ENCODE results near the gene GHITM. TPM values are rescaled to one million over a fixed set of nuclear protein-coding genes. Genes with fewer than 3 reads are reported as not detected.

GHITM gene, protein sequence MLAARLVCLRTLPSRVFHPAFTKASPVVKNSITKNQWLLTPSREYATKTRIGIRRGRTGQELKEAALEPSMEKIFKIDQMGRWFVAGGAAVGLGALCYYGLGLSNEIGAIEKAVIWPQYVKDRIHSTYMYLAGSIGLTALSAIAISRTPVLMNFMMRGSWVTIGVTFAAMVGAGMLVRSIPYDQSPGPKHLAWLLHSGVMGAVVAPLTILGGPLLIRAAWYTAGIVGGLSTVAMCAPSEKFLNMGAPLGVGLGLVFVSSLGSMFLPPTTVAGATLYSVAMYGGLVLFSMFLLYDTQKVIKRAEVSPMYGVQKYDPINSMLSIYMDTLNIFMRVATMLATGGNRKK
- polyA plus RNA-seq (2012; ENCODE audit: insufficient read length, low read depth): 164 TPM

DNA sequence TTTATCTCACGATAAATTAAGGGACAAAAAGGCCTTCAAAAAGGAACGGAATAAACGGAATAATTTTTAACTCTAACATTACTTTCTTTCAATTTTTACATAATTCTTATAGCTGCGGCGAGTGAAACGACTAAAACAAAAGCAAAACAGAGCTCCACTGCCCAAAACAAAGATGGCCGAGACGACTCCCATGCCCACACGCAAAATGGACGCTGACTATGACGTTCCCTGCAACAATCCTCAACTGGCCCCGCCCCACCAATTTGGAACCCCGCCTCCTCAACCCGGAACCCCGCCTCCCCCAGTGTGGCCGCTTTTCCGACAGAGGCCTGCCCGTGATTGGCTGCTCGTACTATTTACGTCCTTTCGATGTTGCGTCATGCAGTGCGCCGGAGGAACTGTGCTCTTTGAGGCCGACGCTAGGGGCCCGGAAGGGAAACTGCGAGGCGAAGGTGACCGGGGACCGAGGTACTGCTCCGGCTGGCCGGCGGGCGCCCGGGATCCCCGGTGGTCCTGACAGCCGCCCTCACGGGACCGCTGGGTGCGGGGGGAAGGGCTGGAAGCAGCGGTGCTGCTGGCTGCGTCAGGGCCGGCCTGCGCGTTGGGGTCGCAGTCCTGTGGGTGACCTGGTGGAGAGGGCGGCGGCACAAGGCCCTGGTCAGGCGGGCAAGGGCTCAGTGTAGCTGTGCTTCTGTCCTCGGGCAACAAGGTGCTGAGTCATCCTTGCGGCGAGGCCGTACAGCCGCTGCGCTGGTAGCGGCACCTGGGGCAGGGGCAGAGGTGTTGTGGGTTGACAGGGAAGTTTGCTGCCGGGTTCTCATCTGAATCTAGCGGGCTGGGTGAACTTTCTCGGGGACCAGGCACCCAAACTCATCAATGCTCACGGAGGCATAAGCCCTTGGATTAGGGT lies at the start of gene GHITM:
Gene GHITM (plus strand): TSS at position 384 of the 910 bp plus-strand sequence. CDS start 1,992 bp downstream, outside the sequence.
- peak; percentile 67 for TF ChIP-seq FOXP2 (optimal IDR thresholded peaks at IDR 0.05; ENCODE audit: borderline replicate concordance, extremely low read depth, extremely low read length, insufficient read depth)
- TF ChIP-seq, protein P1, sequence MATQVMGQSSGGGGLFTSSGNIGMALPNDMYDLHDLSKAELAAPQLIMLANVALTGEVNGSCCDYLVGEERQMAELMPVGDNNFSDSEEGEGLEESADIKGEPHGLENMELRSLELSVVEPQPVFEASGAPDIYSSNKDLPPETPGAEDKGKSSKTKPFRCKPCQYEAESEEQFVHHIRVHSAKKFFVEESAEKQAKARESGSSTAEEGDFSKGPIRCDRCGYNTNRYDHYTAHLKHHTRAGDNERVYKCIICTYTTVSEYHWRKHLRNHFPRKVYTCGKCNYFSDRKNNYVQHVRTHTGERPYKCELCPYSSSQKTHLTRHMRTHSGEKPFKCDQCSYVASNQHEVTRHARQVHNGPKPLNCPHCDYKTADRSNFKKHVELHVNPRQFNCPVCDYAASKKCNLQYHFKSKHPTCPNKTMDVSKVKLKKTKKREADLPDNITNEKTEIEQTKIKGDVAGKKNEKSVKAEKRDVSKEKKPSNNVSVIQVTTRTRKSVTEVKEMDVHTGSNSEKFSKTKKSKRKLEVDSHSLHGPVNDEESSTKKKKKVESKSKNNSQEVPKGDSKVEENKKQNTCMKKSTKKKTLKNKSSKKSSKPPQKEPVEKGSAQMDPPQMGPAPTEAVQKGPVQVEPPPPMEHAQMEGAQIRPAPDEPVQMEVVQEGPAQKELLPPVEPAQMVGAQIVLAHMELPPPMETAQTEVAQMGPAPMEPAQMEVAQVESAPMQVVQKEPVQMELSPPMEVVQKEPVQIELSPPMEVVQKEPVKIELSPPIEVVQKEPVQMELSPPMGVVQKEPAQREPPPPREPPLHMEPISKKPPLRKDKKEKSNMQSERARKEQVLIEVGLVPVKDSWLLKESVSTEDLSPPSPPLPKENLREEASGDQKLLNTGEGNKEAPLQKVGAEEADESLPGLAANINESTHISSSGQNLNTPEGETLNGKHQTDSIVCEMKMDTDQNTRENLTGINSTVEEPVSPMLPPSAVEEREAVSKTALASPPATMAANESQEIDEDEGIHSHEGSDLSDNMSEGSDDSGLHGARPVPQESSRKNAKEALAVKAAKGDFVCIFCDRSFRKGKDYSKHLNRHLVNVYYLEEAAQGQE (IDR thresholded peaks at IDR 0.05; ENCODE audit: insufficient read depth in 1 of 2, low read depth in 2 of 2, low read length in 2 of 2): no peak
- no peak for TF ChIP-seq SIN3A (IDR thresholded peaks at IDR 0.05; ENCODE audit: borderline replicate concordance, insufficient read depth, low read length)
- peak; percentile 66 for TF ChIP-seq POLR2AphosphoS5 (IDR thresholded peaks at IDR 0.05; ENCODE audit: low read depth, low read length)
- peak; percentile 72; the same call in 1 of the 2 replicates for TF ChIP-seq TAF1 (IDR thresholded peaks at IDR 0.05; ENCODE audit: borderline replicate concordance, insufficient read depth, low read length)

DNA sequence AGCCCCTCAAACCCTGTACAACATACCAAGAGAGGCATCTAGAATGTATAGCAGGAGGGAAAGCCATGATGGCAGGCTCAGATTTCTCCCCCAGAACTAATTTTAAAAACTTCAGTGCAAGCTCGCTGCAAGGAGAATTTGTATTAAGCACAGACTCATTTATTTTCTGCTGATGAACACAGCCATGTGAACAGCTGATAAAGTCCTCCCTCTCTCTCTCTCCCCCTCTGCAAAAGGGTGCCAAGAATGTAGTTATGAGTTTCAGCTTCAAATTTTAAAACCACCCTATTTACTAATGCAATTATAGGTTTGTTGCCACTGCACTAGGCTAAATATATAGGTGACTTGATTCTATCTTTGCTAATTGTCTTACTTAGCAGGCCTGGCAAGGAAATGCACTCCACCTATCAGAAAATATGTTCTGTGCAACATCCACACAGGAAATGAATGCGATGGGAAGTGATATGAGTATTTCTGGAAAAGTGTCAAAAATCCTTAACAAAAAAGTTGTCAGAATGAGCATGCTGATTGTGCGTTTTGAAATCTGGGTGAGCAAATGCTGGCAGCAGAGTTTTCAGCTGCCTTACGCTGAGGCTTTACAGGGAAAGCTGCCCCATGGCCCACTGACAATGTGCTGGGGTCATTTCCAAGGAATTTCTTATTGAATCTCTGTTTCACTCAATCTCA lies 43.4 kb upstream of the GHITM start:
- TF ChIP-seq, protein P1 (IDR thresholded peaks at IDR 0.05; ENCODE audit: insufficient read depth in 1 of 2, low read depth in 2 of 2, low read length in 2 of 2): no peak
- TF ChIP-seq POLR2AphosphoS5 (IDR thresholded peaks at IDR 0.05; ENCODE audit: low read depth, low read length) (no peak), TAF1 (IDR thresholded peaks at IDR 0.05; ENCODE audit: borderline replicate concordance, insufficient read depth, low read length) (no peak), FOXP2 (optimal IDR thresholded peaks at IDR 0.05; ENCODE audit: borderline replicate concordance, extremely low read depth, extremely low read length, insufficient read depth) (no peak), SIN3A (IDR thresholded peaks at IDR 0.05; ENCODE audit: borderline replicate concordance, insufficient read depth, low read length) (no peak)

DNA sequence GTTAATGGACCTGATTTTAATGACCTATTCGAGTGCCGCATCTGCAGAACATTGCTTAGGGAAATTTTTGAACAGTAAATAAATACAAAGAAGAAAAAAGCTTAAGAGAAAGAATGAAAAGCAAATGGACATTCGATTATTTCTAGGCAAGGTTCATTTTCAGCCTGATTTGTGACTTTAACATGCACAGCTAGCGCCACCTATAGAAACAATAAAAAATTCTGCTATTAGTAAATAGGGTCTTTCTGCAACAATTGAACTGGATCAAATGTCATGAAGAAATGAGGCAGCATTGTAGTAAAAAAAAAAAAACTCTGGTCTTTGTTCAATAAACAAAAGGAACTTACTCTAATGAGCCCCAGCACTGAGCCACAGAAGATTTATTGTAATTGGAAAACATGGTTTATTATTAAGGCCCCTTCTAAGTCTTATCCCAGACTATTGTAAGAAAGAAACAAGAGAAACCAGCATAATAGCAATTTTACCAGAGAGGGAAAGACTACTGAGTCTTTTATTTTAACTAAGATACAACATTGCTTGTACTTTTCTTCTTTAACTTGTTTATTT lies 41.4 kb upstream of the GHITM start:
- TF ChIP-seq SIN3A (IDR thresholded peaks at IDR 0.05; ENCODE audit: borderline replicate concordance, insufficient read depth, low read length) (no peak), POLR2AphosphoS5 (IDR thresholded peaks at IDR 0.05; ENCODE audit: low read depth, low read length) (no peak), FOXP2 (optimal IDR thresholded peaks at IDR 0.05; ENCODE audit: borderline replicate concordance, extremely low read depth, extremely low read length, insufficient read depth) (no peak), TAF1 (IDR thresholded peaks at IDR 0.05; ENCODE audit: borderline replicate concordance, insufficient read depth, low read length) (no peak)
- TF ChIP-seq, protein P1 (IDR thresholded peaks at IDR 0.05; ENCODE audit: insufficient read depth in 1 of 2, low read depth in 2 of 2, low read length in 2 of 2): no peak

DNA sequence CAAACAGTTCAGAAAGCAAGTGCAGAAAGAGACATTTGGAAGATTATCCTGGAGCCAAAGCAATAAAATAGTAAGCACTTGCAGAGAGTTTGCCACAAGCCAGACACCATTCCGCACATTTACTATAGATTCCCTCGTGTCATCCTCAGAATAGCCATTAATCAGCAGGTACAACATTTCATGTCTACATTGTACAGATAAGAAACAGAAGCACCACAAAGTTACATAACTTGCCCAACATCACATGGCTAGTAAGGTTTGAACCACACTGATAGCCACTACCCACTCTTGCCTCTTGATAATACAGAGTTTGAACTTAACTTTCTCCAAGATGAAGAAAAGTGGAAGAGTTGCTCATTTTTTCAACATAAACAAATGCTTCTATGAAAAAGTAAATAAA lies 40.6 kb upstream of the GHITM start:
- TF ChIP-seq, protein P1 (IDR thresholded peaks at IDR 0.05; ENCODE audit: insufficient read depth in 1 of 2, low read depth in 2 of 2, low read length in 2 of 2): no peak
- TF ChIP-seq SIN3A (IDR thresholded peaks at IDR 0.05; ENCODE audit: borderline replicate concordance, insufficient read depth, low read length) (no peak), TAF1 (IDR thresholded peaks at IDR 0.05; ENCODE audit: borderline replicate concordance, insufficient read depth, low read length) (no peak), FOXP2 (optimal IDR thresholded peaks at IDR 0.05; ENCODE audit: borderline replicate concordance, extremely low read depth, extremely low read length, insufficient read depth) (no peak), POLR2AphosphoS5 (IDR thresholded peaks at IDR 0.05; ENCODE audit: low read depth, low read length) (no peak)

All from PFSK-1 (cell line).